HG03135 (cell line): ENCODE measurements around the gene ELOF1.
"Not testable (repeated sequence)": the region's sequence is repeated elsewhere in the genome, so short reads cannot be mapped to it uniquely, and the experiment has no call there.

Experiments
- ATAC-seq: cut with Tn5 transposase; IDR thresholded peaks from one replicate; pipeline ENCODE4 v1.9.1; 2021; ENCODE audit warnings: mild to moderate bottlenecking, moderate library complexity; ENCODE audit not compliant: unreplicated experiment

ELOF1 gene

GRCh38 chr19:11558881-11559828 is at the start of gene ELOF1:
TSS of gene ELOF1 (minus strand) at chr19:11559230. CDS start at chr19:11554347, 4,883 bp downstream.
- ATAC-seq, result peak; percentile 74

- no peak for ATAC-seq
Measured at GRCh38 chr19:11606484-11606883, 47.5 kb upstream of the ELOF1 start.

- ATAC-seq, result not testable (repeated sequence)
Measured at GRCh38 chr19:11599704-11600103, 40.7 kb upstream of the ELOF1 start.

- ATAC-seq, result no peak
Measured at GRCh38 chr19:11598746-11599145, 39.7 kb upstream of the ELOF1 start.

GRCh38 chr19:11598103-11598483 is 39.1 kb upstream of the ELOF1 start:
- no peak for ATAC-seq

- peak; percentile 97 for ATAC-seq
Measured at GRCh38 chr19:11597202-11598102, 38.4 kb upstream of the ELOF1 start, which contains the start of gene ZNF627. TSS of gene ZNF627 (plus strand) at chr19:11597483. CDS start at chr19:11597628, 145 bp downstream.

- ATAC-seq, result no peak
Measured at GRCh38 chr19:11596156-11596555, 37.1 kb upstream of the ELOF1 start.

GRCh38 chr19:11594084-11594483 is 35.1 kb upstream of the ELOF1 start:
- ATAC-seq, result no peak

GRCh38 chr19:11587975-11588631 is 29.1 kb upstream of the ELOF1 start:
- no peak for ATAC-seq

GRCh38 chr19:11587302-11587974 is 28.4 kb upstream of the ELOF1 start:
- ATAC-seq, result no peak

GRCh38 chr19:11586331-11586730 is 27.3 kb upstream of the ELOF1 start:
- no peak for ATAC-seq

GRCh38 chr19:11581740-11582139 is 22.7 kb upstream of the ELOF1 start:
- peak; percentile 68 for ATAC-seq

GRCh38 chr19:11580116-11580515 is 21.1 kb upstream of the ELOF1 start:
- no peak for ATAC-seq

GRCh38 chr19:11578258-11579142 is 19.5 kb upstream of the ELOF1 start:
- ATAC-seq, result no peak

GRCh38 chr19:11577451-11578257 is 18.6 kb upstream of the ELOF1 start, which contains the start of gene ACP5:
TSS of gene ACP5 (minus strand) at chr19:11577645. CDS start at chr19:11577317, 328 bp downstream.
- no peak for ATAC-seq

- no peak for ATAC-seq
Measured at GRCh38 chr19:11576227-11576626, 17.2 kb upstream of the ELOF1 start.

GRCh38 chr19:11574689-11575088 is 15.7 kb upstream of the ELOF1 start:
- ATAC-seq, result no peak

GRCh38 chr19:11573763-11574162 is 14.7 kb upstream of the ELOF1 start:
- not testable (repeated sequence) for ATAC-seq
